Suprapubic skin (tissue), 4 donors: ENCODE results near the gene ZNF467. TPM values are rescaled to one million over a fixed set of nuclear protein-coding genes. Genes with fewer than 3 reads are reported as not detected.

Experiments
- DNase-seq, 2 donors: peaks; one replicate each; pipeline ENCODE4 v3.0.0-alpha.2; 2019; ENCODE audit warnings: low spot score in 2 of 2
- H3K27ac ChIP-seq: fragments of 200-600 bp; sonication (generic); one replicate; pipeline ENCODE4 v1.5.1; 2019
- H3K27me3 ChIP-seq: fragments of 200-600 bp; sonication (generic); one replicate; pipeline ENCODE4 v1.5.1; 2019
- H3K36me3 ChIP-seq: fragments of 200-600 bp; sonication (generic); one replicate; pipeline ENCODE4 v1.5.1; 2019
- H3K4me1 ChIP-seq: fragments of 200-600 bp; sonication (generic); one replicate; pipeline ENCODE4 v1.5.1; 2019
- H3K4me3 ChIP-seq: fragments of 200-600 bp; sonication (generic); one replicate; pipeline ENCODE4 v1.5.1; 2019; ENCODE audit warnings: mild to moderate bottlenecking
- H3K9me3 ChIP-seq: fragments of 200-600 bp; sonication (generic); one replicate; pipeline ENCODE4 v1.5.1; 2019
- CTCF ChIP-seq, 2 donors: fragments of 200-600 bp in 1 of 2; fragments of 450-650 bp in 1 of 2; sonication (generic) in 1 of 2; IDR thresholded peaks; one replicate each; pipeline ENCODE4 v1.5.1; 2016 to 2019; ENCODE audit warnings: antibody characterized with exemption in 2 of 2, mild to moderate bottlenecking in 1 of 2, moderate library complexity in 1 of 2
- EP300 ChIP-seq: sonication (generic); formaldehyde crosslinking; IDR thresholded peaks from one replicate; pipeline ENCODE4 v1.6.1; 2017; ENCODE audit warnings: antibody characterized with exemption
- POLR2A ChIP-seq, 2 donors: fragments of 450-650 bp; IDR thresholded peaks; one replicate each; pipeline ENCODE4 v1.6.1; 2017; ENCODE audit warnings: antibody characterized with exemption in 2 of 2, mild to moderate bottlenecking in 2 of 2, moderate library complexity in 2 of 2
- POLR2AphosphoS5 ChIP-seq, 3 donors: sonication (generic); formaldehyde crosslinking; IDR thresholded peaks; one replicate each; pipeline ENCODE4 v1.6.1; 2017; ENCODE audit warnings: antibody characterized with exemption in 3 of 3
- WGBS: methylation state at CpG from one replicate; pipeline ENCODE4 v1.1.5; 2018; 5-methylcytosine and 5-hydroxymethylcytosine counted together
- total RNA-seq, 4 donors: library from RNA; depleted of rRNA; stranded (reverse); fragments of >200 nt; gene quantifications; one replicate each; pipeline ENCODE4 v1.1.0, GENCODE V29; 2016

The ZNF467 gene
- total RNA-seq, 4 donors from 2014 or later = 2.9 to 10.8 (median 4.6) TPM

- H3K4me1 ChIP-seq = peaks cover 7% of the 10 kb centered on the region
- no peak for DNase-seq
- peaks cover 26% of the 10 kb centered on the region for H3K27me3 ChIP-seq
Observed at GRCh38 chr7:149794661-149795060, 21.3 kb upstream of the ZNF467 start.

GRCh38 chr7:149793261-149793660, 19.9 kb upstream of the ZNF467 start:
- Histone ChIP-seq H3K4me3 (no peak overlapping the region), H3K27me3 (peaks cover 39% of the 10 kb centered on the region), H3K9me3 (no peaks in the 10 kb centered on the region), H3K4me1 (peaks cover 7% of the 10 kb centered on the region), H3K36me3 (no peaks in the 10 kb centered on the region), H3K27ac (no peak overlapping the region)
- no peak for DNase-seq
- TF ChIP-seq POLR2AphosphoS5 (IDR thresholded peaks at IDR 0.05) (no peak), POLR2A (IDR thresholded peaks at IDR 0.05) (no peak), EP300 (no peak), CTCF (IDR thresholded peaks at IDR 0.05) (no peak)
- 79% methylated on average over 5 of the region's 10 CpGs for WGBS

More at GRCh38 chr7:149794661-149795060, 21.3 kb upstream of the ZNF467 start:
- no peak for TF ChIP-seq EP300
- TF ChIP-seq CTCF (IDR thresholded peaks at IDR 0.05) = no peak
- TF ChIP-seq POLR2A (IDR thresholded peaks at IDR 0.05) = no peak
- TF ChIP-seq POLR2AphosphoS5 (IDR thresholded peaks at IDR 0.05) = no peak
- Histone ChIP-seq H3K36me3 (no peaks in the 10 kb centered on the region), H3K9me3 (no peaks in the 10 kb centered on the region), H3K4me3 (no peak overlapping the region), H3K27ac (no peak overlapping the region)
- WGBS = 67% methylated on average over 5 of the region's 6 CpGs

- H3K9me3 ChIP-seq = no peaks in the 10 kb centered on the region
- H3K27me3 ChIP-seq = peaks cover 47% of the 10 kb centered on the region
- H3K4me1 ChIP-seq = peaks cover 18% of the 10 kb centered on the region
- H3K36me3 ChIP-seq = no peaks in the 10 kb centered on the region
- no peak overlapping the region for H3K27ac ChIP-seq
- TF ChIP-seq POLR2AphosphoS5 (IDR thresholded peaks at IDR 0.05) = no peak
- TF ChIP-seq EP300 = no peak
- no peak for TF ChIP-seq CTCF (IDR thresholded peaks at IDR 0.05)
- TF ChIP-seq POLR2A (IDR thresholded peaks at IDR 0.05) = no peak
- WGBS = 84% methylated on average over 14 of the region's 15 CpGs
- no peak for DNase-seq
- H3K4me3 ChIP-seq = no peak overlapping the region
Observed at GRCh38 chr7:149792220-149792595, 18.8 kb upstream of the ZNF467 start.

GRCh38 chr7:149791411-149792219, 18.2 kb upstream of the ZNF467 start:
- Histone ChIP-seq H3K27me3 (peaks cover 47% of the 10 kb centered on the region), H3K4me3 (no peak overlapping the region), H3K9me3 (no peaks in the 10 kb centered on the region), H3K36me3 (no peaks in the 10 kb centered on the region), H3K4me1 (peaks cover 18% of the 10 kb centered on the region), H3K27ac (no peak overlapping the region)
- WGBS = 93% methylated on average over 2 of the region's 21 CpGs
- no peak for DNase-seq
- no peak for TF ChIP-seq POLR2AphosphoS5 (IDR thresholded peaks at IDR 0.05)
- no peak for TF ChIP-seq POLR2A (IDR thresholded peaks at IDR 0.05)
- no peak for TF ChIP-seq CTCF (IDR thresholded peaks at IDR 0.05)
- no peak for TF ChIP-seq EP300

- TF ChIP-seq POLR2AphosphoS5 (IDR thresholded peaks at IDR 0.05) = no peak
- TF ChIP-seq POLR2A (IDR thresholded peaks at IDR 0.05) = no peak
- no peak for TF ChIP-seq EP300
- TF ChIP-seq CTCF (IDR thresholded peaks at IDR 0.05) = no peak
- no peaks in the 10 kb centered on the region for H3K9me3 ChIP-seq
- no peak for DNase-seq
- WGBS = 77% methylated on average over 3 of the region's 14 CpGs
- no peaks in the 10 kb centered on the region for H3K36me3 ChIP-seq
- H3K4me1 ChIP-seq = peaks cover 18% of the 10 kb centered on the region
- peaks cover 47% of the 10 kb centered on the region for H3K27me3 ChIP-seq
- no peak overlapping the region for H3K27ac ChIP-seq
- no peak overlapping the region for H3K4me3 ChIP-seq
Observed at GRCh38 chr7:149790754-149791360, 17.5 kb upstream of the ZNF467 start.
